MM.1S (cell line): ENCODE data around the gene F11R.

Experiments used
- DNase-seq: peaks from one replicate; pipeline ENCODE4 v3.0.0-alpha.2; 2015
- H2AFZ ChIP-seq: fragments of 300-600 bp; sonication (generic); 2 replicates; pipeline ENCODE4 v1.6.0; 2016; ENCODE audit warnings: antibody characterized with exemption, low read length
- H3F3A ChIP-seq: fragments of 300-600 bp; sonication (generic); 2 replicates; pipeline ENCODE4 v1.6.1; 2016; ENCODE audit warnings: mild to moderate bottlenecking, antibody characterized with exemption, low read length, moderate library complexity, mixed read lengths; ENCODE audit not compliant: insufficient read depth
- H3K27ac ChIP-seq: fragments of 300-600 bp; sonication (generic); 2 replicates; pipeline ENCODE4 v1.5.1; 2016; ENCODE audit warnings: mild to moderate bottlenecking, low read length
- H3K27me3 ChIP-seq: fragments of 300-600 bp; sonication (generic); replicated peaks from 2 replicates; pipeline ENCODE4 v1.6.0; 2016; ENCODE audit warnings: low read length; ENCODE audit not compliant: insufficient read depth
- H3K36me3 ChIP-seq: fragments of 300-600 bp; sonication (generic); replicated peaks from 2 replicates; pipeline ENCODE4 v1.6.1; 2016; ENCODE audit warnings: mild to moderate bottlenecking, low read length, mixed read lengths; ENCODE audit not compliant: insufficient read depth
- H3K4me1 ChIP-seq: fragments of 300-600 bp; sonication (generic); 2 replicates; pipeline ENCODE4 v1.6.1; 2016; ENCODE audit warnings: low read length, mixed read lengths
- H3K4me2 ChIP-seq: fragments of 300-600 bp; sonication (generic); 2 replicates; pipeline ENCODE4 v1.6.0; 2016; ENCODE audit warnings: low read depth, low read length
- H3K4me3 ChIP-seq: fragments of 300-600 bp; sonication (generic); 2 replicates; pipeline ENCODE4 v1.5.1; 2016; ENCODE audit warnings: low read length, mixed read lengths
- H3K79me2 ChIP-seq: fragments of 300-600 bp; sonication (generic); 2 replicates; pipeline ENCODE4 v1.6.1; 2016; ENCODE audit warnings: mixed run types, low read length, mixed read lengths
- H3K9ac ChIP-seq: fragments of 300-600 bp; sonication (generic); 2 replicates; pipeline ENCODE4 v1.6.1; 2016; ENCODE audit warnings: low read length, mixed read lengths
- H3K9me2 ChIP-seq: fragments of 300-600 bp; sonication (generic); replicated peaks from 2 replicates; pipeline ENCODE4 v1.6.1; 2016; ENCODE audit warnings: mild to moderate bottlenecking, low read length, mixed read lengths; ENCODE audit not compliant: insufficient read depth
- H3K9me3 ChIP-seq: fragments of 300-600 bp; sonication (generic); replicated peaks from 2 replicates; pipeline ENCODE4 v1.6.1; 2016; ENCODE audit warnings: mild to moderate bottlenecking, low read length, mixed read lengths; ENCODE audit not compliant: insufficient read depth
- H4K20me1 ChIP-seq: fragments of 300-600 bp; sonication (generic); 2 replicates; pipeline ENCODE4 v1.6.1; 2016; ENCODE audit warnings: mild to moderate bottlenecking, low read length, moderate library complexity, mixed read lengths; ENCODE audit not compliant: insufficient read depth
- EZH2 ChIP-seq: fragments of 300-600 bp; sonication (generic); optimal IDR thresholded peaks from 2 replicates; pipeline ENCODE3; 2017; ENCODE audit warnings: low read depth, mild to moderate bottlenecking, antibody characterized with exemption, low read length, mixed read lengths
- EZH2phosphoT487 ChIP-seq: fragments of 300-600 bp; sonication (generic); IDR thresholded peaks from 2 replicates; pipeline ENCODE4 v1.6.1; 2018; ENCODE audit warnings: antibody characterized with exemption, low read length
- TF ChIP-seq, protein P1 (sequence below): fragments of 300-600 bp; sonication (generic); IDR thresholded peaks from 2 replicates; pipeline ENCODE4 v1.5.1; 2016; ENCODE audit warnings: antibody characterized with exemption, low read length, mixed read lengths

Gene F11R

DNA sequence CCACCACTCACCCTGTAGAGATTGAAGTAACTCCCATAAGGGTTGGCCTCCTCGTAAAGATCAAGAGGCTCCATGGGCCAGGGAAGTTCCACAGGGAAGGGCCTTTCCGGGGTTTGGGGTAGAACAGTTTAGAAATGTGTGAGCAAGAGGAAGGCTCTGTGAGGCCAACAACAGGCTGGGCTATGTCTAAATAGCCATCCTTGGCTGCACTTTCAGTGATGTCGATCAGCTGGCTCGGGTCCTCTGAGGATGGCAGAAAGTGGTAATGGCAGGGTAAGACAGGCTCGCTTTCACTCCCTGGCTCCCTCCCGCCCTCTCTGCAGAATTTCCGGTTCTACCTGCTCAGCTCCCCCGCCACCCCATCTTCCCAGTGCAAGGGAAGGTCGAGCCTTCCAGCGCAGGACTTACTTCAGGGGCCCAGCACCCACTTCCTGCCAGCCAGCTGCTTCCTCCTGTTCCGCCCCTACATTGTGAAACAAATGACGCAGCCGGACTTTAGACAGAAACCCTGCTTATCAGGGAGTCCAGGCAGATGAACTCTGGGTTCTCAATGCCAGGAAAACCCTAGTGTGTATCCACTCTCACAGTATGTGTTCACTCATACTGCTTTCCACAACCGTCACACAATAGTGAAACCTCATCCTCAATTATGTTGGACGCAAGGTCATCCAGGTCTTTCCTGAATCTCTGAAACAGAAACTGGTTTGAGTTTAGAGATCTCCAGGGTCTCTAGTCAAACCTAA, 7.3 kb downstream of the F11R start:
- peaks cover 21% of the 10 kb centered on the region for H3K4me1 ChIP-seq
- peak overlapping the region; percentile 88 for H3K27ac ChIP-seq
- peak overlapping the region; percentile 51 for H3K4me3 ChIP-seq

DNA sequence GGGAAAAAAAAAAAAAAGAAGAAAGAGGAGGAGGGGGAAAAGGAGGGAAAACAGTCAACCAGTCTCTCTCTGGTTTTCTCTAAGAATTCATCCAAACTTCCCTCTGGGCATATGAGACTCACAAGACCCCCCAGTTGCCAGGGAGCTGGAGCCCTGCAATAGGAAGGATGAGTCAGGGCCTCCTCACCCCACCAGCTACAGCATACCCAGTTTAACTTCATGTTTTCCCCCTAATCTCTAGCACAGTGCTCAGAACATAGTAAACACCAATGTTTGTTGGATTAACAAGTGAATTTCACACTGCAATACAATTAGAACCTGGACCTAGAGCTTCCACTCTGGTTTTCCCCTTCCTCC, 7.8 kb downstream of the F11R start:
- no peak for DNase-seq
- Histone ChIP-seq H3F3A (peaks cover 19% of the 10 kb centered on the region), H3K79me2 (peaks cover 78% of the 10 kb centered on the region), H4K20me1 (no peaks in the 10 kb centered on the region), H3K4me1 (peaks cover 16% of the 10 kb centered on the region), H3K4me2 (peak overlapping the region; percentile 89), H3K36me3 (no peaks in the 10 kb centered on the region), H3K27me3 (no peaks in the 10 kb centered on the region), H3K4me3 (peak overlapping the region; percentile 51), H3K9me3 (no peaks in the 10 kb centered on the region), H2AFZ (no peak overlapping the region), H3K9me2 (no peaks in the 10 kb centered on the region), H3K27ac (peak overlapping the region; percentile 88), H3K9ac (peak overlapping the region; percentile 36; the same call in 1 of the 2 replicates)
- no peak for TF ChIP-seq EZH2phosphoT487

More for the DNA sequence above, 7.3 kb downstream of the F11R start:
- peaks cover 78% of the 10 kb centered on the region for H3K79me2 ChIP-seq
- no peaks in the 10 kb centered on the region for H4K20me1 ChIP-seq
- peak overlapping the region; percentile 89 for H3K4me2 ChIP-seq
- TF ChIP-seq EZH2 (no peak), EZH2phosphoT487 (no peak)
- TF ChIP-seq, protein P1, sequence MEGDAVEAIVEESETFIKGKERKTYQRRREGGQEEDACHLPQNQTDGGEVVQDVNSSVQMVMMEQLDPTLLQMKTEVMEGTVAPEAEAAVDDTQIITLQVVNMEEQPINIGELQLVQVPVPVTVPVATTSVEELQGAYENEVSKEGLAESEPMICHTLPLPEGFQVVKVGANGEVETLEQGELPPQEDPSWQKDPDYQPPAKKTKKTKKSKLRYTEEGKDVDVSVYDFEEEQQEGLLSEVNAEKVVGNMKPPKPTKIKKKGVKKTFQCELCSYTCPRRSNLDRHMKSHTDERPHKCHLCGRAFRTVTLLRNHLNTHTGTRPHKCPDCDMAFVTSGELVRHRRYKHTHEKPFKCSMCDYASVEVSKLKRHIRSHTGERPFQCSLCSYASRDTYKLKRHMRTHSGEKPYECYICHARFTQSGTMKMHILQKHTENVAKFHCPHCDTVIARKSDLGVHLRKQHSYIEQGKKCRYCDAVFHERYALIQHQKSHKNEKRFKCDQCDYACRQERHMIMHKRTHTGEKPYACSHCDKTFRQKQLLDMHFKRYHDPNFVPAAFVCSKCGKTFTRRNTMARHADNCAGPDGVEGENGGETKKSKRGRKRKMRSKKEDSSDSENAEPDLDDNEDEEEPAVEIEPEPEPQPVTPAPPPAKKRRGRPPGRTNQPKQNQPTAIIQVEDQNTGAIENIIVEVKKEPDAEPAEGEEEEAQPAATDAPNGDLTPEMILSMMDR = no peak
- H3K27me3 ChIP-seq = no peaks in the 10 kb centered on the region
- peak; percentile 98 for DNase-seq
- no peaks in the 10 kb centered on the region for H3K9me3 ChIP-seq
- H3K9ac ChIP-seq = peak overlapping the region; percentile 44
- no peaks in the 10 kb centered on the region for H3K9me2 ChIP-seq
- peaks cover 19% of the 10 kb centered on the region for H3F3A ChIP-seq
- no peak overlapping the region for H2AFZ ChIP-seq
- H3K36me3 ChIP-seq = no peaks in the 10 kb centered on the region

DNA sequence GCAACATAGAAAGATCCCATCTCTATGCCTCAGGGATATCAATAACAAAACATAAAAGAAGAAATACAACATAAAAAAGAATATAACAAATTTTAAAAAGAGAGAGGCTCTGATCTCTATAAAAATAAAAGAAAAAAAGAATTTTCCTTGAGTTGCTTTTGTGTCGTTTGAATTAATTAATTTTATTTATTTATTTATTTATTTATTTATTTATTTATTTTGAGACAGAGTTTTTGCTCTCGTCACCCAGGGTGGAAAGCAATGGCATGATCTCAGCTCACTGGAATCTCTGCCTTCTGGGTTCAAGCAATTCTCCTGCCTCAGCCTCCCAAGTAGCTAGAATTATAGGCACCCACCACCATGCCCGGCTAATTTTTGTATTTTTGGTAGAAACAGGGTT, 8.5 kb downstream of the F11R start:
- no peak for DNase-seq
- Histone ChIP-seq H3K79me2 (peaks cover 78% of the 10 kb centered on the region), H3F3A (peaks cover 19% of the 10 kb centered on the region), H3K9me3 (no peaks in the 10 kb centered on the region), H3K36me3 (no peaks in the 10 kb centered on the region), H3K9me2 (no peaks in the 10 kb centered on the region), H3K27ac (no peak overlapping the region; the same call in 1 of the 2 replicates), H3K4me3 (no peak overlapping the region), H3K4me1 (peaks cover 16% of the 10 kb centered on the region), H3K4me2 (no peak overlapping the region; the same call in 1 of the 2 replicates), H3K27me3 (no peaks in the 10 kb centered on the region), H2AFZ (no peak overlapping the region), H3K9ac (no peak overlapping the region), H4K20me1 (no peaks in the 10 kb centered on the region)
- no peak for TF ChIP-seq EZH2
- no peak for TF ChIP-seq EZH2phosphoT487

DNA sequence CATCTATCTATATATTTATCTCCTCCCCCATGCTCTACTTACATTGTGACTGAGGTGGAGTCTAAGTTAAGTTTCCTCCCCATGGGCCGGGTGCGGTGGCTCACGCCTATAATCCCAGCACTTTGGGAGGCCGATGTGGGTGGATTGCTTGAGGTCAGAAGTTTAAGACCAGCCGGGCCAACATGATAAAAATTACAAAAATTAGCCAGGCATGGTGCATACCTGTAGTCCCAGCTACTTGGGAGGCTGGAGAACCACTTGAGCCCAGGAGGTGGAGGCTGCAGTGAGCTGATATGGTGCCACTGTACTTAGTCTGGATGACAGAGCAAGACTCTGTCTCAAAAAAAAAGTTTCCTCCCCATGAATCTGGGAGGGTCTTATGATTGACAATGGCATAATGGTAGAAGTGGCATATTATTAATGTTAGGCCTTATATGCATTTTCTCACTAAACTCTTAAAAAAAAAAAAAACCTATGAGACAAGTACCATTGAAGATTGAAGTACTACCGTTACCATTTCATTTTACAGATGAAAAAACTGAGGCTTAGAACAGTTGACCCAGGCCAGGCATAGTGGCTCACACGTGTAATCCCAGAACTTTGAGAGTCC, 11.2 kb downstream of the F11R start:
- Histone ChIP-seq H3K9me2 (no peaks in the 10 kb centered on the region), H3K36me3 (no peaks in the 10 kb centered on the region), H3K4me2 (no peak overlapping the region), H3K9ac (no peak overlapping the region), H4K20me1 (no peaks in the 10 kb centered on the region), H3K79me2 (peaks cover 88% of the 10 kb centered on the region), H3K27me3 (no peaks in the 10 kb centered on the region), H3K4me1 (peaks cover 16% of the 10 kb centered on the region), H2AFZ (no peak overlapping the region), H3K27ac (no peak overlapping the region), H3F3A (peaks cover 19% of the 10 kb centered on the region), H3K9me3 (no peaks in the 10 kb centered on the region), H3K4me3 (no peak overlapping the region)
- peak; percentile 2 for DNase-seq
- TF ChIP-seq EZH2phosphoT487 (no peak), EZH2 (no peak)
- TF ChIP-seq, protein P1 = no peak
